Activated T-cell treated with anti-CD3 and anti-CD28 coated beads, Interleukin-2, amount 50 U/mL, for 24 hours (primary cell): ENCODE results near the gene SRI.
A peak's percentile ranks its signal among the peaks of the same experiment; 100 is the strongest.

Source experiments
- DNase-seq: peaks from one replicate; pipeline ENCODE4 v3.0.0-alpha.2; 2020
- H3K27ac Mint-ChIP-seq: 2 replicates; pipeline ENCODE4 v1.8.0; 2020; ENCODE audit warnings: mild to moderate bottlenecking, mixed read lengths
- H3K27me3 Mint-ChIP-seq: 2 replicates; pipeline ENCODE4 v1.8.0; 2020; ENCODE audit warnings: mixed read lengths
- H3K36me3 Mint-ChIP-seq: 2 replicates; pipeline ENCODE4 v1.8.0; 2020; ENCODE audit warnings: low read depth, mixed read lengths
- H3K4me1 Mint-ChIP-seq: 2 replicates; pipeline ENCODE4 v1.8.0; 2020; ENCODE audit warnings: low read depth, mixed read lengths
- H3K4me3 Mint-ChIP-seq: 2 replicates; pipeline ENCODE4 v1.8.0; 2020; ENCODE audit warnings: mild to moderate bottlenecking, moderate library complexity, mixed read lengths
- H3K9me3 Mint-ChIP-seq: 2 replicates; pipeline ENCODE4 v1.8.0; 2020; ENCODE audit warnings: mixed read lengths

The SRI gene

GRCh38 chr7:88243345-88243909, 23.6 kb upstream of the SRI start:
- no peak for DNase-seq
- Mint-ChIP-seq H3K9me3 (no peaks in the 10 kb centered on the region), H3K27me3 (peaks cover 8% of the 10 kb centered on the region), H3K36me3 (no peaks in the 10 kb centered on the region), H3K4me3 (no peak overlapping the region), H3K27ac (no peak overlapping the region), H3K4me1 (no peaks in the 10 kb centered on the region)

DNA sequence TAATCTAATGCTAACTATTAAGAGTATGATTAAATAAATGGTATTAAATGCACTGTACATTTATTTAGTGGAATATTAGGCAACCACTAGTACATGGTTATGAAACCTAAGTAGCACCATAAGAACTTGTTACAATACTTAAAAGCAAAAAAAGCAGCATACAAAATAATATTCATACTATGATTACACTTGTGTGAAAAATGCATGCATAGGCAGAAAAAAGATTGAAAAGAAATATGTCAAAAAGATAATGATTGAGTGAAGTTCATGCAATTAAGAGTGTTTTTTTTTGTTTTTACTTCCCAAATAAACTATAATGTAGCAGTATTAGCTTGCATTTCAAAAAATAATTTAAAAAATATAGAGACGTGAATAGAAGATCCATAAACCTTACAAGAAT, 20.0 kb upstream of the SRI start:
- Mint-ChIP-seq H3K27ac (no peak overlapping the region), H3K4me1 (no peaks in the 10 kb centered on the region), H3K4me3 (no peak overlapping the region), H3K36me3 (no peaks in the 10 kb centered on the region), H3K27me3 (peaks cover 2% of the 10 kb centered on the region), H3K9me3 (no peaks in the 10 kb centered on the region)
- DNase-seq: no peak

GRCh38 chr7:88233828-88234227, 14.0 kb upstream of the SRI start:
- no peak for DNase-seq
- no peaks in the 10 kb centered on the region for H3K4me1 Mint-ChIP-seq

GRCh38 chr7:88230646-88231045, 10.8 kb upstream of the SRI start:
- H3K27me3 Mint-ChIP-seq: peaks cover 30% of the 10 kb centered on the region
- no peak for DNase-seq
- H3K9me3 Mint-ChIP-seq: peaks cover 5% of the 10 kb centered on the region
- no peak overlapping the region for H3K27ac Mint-ChIP-seq
- H3K36me3 Mint-ChIP-seq: peaks cover 1% of the 10 kb centered on the region
- no peak overlapping the region for H3K4me3 Mint-ChIP-seq
- H3K4me1 Mint-ChIP-seq: no peaks in the 10 kb centered on the region

More at GRCh38 chr7:88233828-88234227, 14.0 kb upstream of the SRI start:
- Mint-ChIP-seq H3K27ac (no peak overlapping the region), H3K27me3 (peaks cover 25% of the 10 kb centered on the region), H3K9me3 (peaks cover 3% of the 10 kb centered on the region), H3K36me3 (no peaks in the 10 kb centered on the region), H3K4me3 (no peak overlapping the region)

DNA sequence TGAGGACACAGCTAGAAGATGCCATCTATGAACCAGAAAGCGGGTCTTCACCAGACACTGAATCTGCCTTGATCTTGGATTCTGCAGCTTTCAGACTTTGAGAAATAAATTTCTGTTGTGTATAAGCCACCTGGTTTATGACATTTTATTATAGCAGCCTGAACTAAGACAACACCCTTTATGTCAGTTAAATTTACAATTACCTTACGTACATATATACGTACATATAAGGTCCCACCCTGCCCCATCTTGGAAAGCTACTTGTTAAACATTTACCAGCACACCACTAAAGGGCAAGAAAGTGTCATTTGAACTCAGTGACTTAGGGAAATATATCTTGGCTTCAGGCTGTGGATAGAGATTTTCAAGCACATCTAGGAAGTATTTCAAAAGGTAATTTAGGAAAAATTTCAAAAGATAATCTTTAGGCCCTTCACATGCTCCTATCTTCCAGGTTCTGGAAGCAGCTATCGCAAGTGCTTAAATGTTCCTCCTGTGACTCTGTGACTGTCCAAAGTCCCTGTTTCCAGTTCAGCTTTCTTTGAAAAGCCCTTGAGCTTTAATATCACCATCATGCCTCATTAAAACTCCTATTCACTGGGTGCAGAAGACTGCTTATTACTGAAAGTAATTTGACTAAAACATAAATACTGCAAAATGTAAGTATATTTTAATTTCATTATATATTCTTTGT, 9.6 kb upstream of the SRI start:
- Mint-ChIP-seq H3K4me3 (no peak overlapping the region), H3K27ac (no peak overlapping the region), H3K36me3 (peaks cover 1% of the 10 kb centered on the region), H3K4me1 (no peaks in the 10 kb centered on the region), H3K9me3 (peaks cover 5% of the 10 kb centered on the region), H3K27me3 (peaks cover 30% of the 10 kb centered on the region)
- DNase-seq: no peak

DNA sequence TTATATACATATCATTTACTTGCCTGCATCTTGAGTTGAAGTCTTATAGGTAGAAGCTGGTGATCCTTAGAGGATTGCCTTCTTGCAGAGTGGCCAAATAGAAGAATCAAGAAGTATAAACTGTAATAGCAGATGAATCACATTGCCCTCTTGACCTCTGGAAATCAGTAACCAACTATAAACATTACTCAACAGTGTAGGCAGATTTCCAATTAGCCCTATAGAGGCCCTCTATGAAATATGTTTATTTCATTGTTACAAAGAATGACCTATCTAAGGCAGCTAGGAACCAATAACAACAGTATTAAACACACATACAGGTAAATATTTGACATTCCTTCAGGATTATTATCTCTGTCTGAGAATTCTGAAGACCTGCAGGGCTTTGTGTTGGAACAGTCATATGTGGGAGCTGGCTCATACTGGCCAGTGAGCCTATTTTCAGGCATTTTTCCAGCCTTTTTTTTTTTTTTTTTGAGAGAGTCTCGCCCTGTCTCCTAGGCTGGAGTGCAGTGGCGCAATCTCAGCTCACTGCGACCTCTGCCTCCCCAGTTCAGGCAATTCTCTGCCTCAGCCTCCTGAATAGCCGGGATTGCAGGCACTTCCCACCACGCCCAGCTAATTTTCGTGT, 7.2 kb upstream of the SRI start:
- peaks cover 1% of the 10 kb centered on the region for H3K36me3 Mint-ChIP-seq
- H3K4me3 Mint-ChIP-seq: no peak overlapping the region
- no peak for DNase-seq
- peaks cover 24% of the 10 kb centered on the region for H3K27me3 Mint-ChIP-seq
- peaks cover 5% of the 10 kb centered on the region for H3K9me3 Mint-ChIP-seq
- H3K27ac Mint-ChIP-seq: no peak overlapping the region
- H3K4me1 Mint-ChIP-seq: no peaks in the 10 kb centered on the region

DNA sequence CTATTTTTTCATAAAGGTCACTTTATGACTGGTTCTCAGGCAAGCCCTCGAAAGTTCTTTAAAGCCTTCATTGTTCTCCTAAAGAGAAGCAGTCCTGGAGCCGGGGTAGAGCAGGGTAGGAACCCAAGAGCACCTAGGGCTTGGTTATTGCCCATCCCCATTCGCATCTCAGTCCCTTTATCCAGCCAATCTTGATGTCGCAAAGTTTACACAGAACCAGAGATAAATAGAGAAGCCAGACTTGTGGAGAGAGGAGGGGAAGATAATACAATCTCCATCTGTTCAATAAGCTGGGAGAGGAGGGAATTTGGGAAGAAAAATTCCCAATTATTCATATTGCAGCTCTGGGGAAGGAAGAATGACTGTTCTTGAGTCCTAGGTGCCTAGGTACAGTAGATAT, 6.4 kb upstream of the SRI start:
- Mint-ChIP-seq H3K27me3 (peaks cover 20% of the 10 kb centered on the region), H3K36me3 (peaks cover 1% of the 10 kb centered on the region), H3K4me1 (peaks cover under 1% of the 10 kb centered on the region), H3K4me3 (no peak overlapping the region), H3K27ac (no peak overlapping the region), H3K9me3 (peaks cover 5% of the 10 kb centered on the region)
- no peak for DNase-seq

- Mint-ChIP-seq H3K4me3 (no peak overlapping the region), H3K27me3 (peaks cover 13% of the 10 kb centered on the region), H3K9me3 (peaks cover 5% of the 10 kb centered on the region), H3K4me1 (peaks cover 12% of the 10 kb centered on the region), H3K36me3 (peaks cover 7% of the 10 kb centered on the region), H3K27ac (no peak overlapping the region)
- no peak for DNase-seq
Measured at GRCh38 chr7:88224601-88225275, 4.9 kb upstream of the SRI start.

DNA sequence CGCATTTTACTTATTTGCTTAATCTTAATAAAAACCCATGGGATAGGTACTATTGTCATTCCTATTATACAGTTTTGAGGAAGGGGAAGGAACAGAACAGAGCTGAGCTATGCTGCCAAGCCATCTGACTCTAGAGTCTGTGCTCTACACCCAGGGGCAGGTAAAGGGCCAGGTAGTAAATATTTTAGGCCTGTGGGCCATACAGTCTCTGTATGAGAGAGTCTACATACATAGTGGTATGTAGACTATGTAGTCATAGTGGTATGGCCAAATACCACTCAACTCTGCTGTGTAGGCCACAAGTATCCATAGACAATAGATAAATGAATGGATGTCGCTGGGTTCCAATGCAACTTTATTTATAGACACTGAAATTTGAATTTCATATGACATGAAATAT, 3.4 kb upstream of the SRI start:
- H3K4me1 Mint-ChIP-seq: peaks cover 15% of the 10 kb centered on the region
- peaks cover 5% of the 10 kb centered on the region for H3K27me3 Mint-ChIP-seq
- no peak for DNase-seq
- H3K36me3 Mint-ChIP-seq: peaks cover 17% of the 10 kb centered on the region
- no peak overlapping the region for H3K27ac Mint-ChIP-seq
- H3K4me3 Mint-ChIP-seq: no peak overlapping the region
- no peaks in the 10 kb centered on the region for H3K9me3 Mint-ChIP-seq

- H3K36me3 Mint-ChIP-seq: peaks cover 57% of the 10 kb centered on the region
- H3K27me3 Mint-ChIP-seq: no peaks in the 10 kb centered on the region
- no peaks in the 10 kb centered on the region for H3K9me3 Mint-ChIP-seq
- peaks cover 45% of the 10 kb centered on the region for H3K4me1 Mint-ChIP-seq
- DNase-seq: peak; percentile 48
- peak overlapping the region; percentile 91 for H3K27ac Mint-ChIP-seq
- peak overlapping the region; percentile 90 for H3K4me3 Mint-ChIP-seq
Measured at GRCh38 chr7:88218836-88219605, 817 bp downstream of the SRI start.

DNA sequence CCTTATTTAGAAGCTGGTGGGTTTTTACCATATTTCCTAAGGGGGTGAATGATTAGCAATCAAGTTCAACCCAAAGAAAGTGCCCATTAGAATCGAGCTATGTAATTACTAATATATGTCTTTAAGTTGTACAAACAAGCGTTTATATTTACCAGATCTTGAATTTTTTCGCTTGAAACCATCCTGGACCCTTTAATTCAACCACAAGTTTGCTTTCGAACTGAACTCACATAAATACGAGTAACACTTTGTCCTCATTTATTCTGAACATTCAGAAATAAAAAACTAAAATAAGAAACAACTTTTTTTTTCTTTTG, 1.5 kb downstream of the SRI start:
- peak overlapping the region; percentile 90 for H3K4me3 Mint-ChIP-seq
- peaks cover 49% of the 10 kb centered on the region for H3K4me1 Mint-ChIP-seq
- H3K27me3 Mint-ChIP-seq: no peaks in the 10 kb centered on the region
- peaks cover 63% of the 10 kb centered on the region for H3K36me3 Mint-ChIP-seq
- peak overlapping the region; percentile 91 for H3K27ac Mint-ChIP-seq
- H3K9me3 Mint-ChIP-seq: no peaks in the 10 kb centered on the region
- DNase-seq: no peak

DNA sequence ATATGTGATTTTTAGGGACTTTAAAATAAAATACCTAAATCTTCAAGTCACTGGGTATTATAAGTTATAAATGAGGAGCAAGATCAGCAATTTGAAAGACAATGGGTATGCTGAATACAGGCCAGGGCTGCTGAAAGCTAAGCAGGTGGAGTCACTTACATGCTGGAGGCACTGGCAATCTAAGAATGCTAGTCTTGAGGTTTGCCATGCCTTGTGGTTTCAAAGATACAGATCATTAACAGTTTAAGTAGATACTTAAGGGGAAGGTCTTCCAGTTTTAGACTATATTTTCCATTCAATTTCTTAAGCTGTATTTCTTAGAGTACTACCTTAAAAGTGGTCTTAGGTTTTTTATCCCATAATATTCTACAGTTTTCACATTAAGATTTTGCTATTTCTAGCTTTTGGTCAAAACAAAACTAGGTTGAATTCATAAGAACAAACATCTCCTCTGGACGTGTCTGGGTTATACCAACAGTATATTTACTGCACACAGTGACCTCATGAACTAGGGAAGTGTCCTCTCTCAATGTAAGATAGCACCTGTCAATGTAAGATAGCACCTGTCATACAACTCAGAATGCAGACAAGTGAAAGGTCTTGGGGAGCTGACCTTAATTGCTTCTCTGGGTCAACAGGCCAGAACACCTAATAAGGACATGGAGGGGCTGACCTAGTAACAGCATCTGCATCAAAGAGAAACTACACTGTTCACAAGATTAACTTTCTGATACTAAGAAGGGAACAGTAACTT, 2.0 kb downstream of the SRI start:
- Mint-ChIP-seq H3K36me3 (peaks cover 68% of the 10 kb centered on the region), H3K4me1 (peaks cover 53% of the 10 kb centered on the region), H3K4me3 (peak overlapping the region; percentile 90), H3K9me3 (no peaks in the 10 kb centered on the region), H3K27ac (peak overlapping the region; percentile 91), H3K27me3 (no peaks in the 10 kb centered on the region)
- no peak for DNase-seq

GRCh38 chr7:88216276-88216675, 3.6 kb downstream of the SRI start:
- H3K4me3 Mint-ChIP-seq: no peak overlapping the region
- H3K27me3 Mint-ChIP-seq: no peaks in the 10 kb centered on the region
- H3K36me3 Mint-ChIP-seq: peaks cover 83% of the 10 kb centered on the region
- no peak for DNase-seq
- no peaks in the 10 kb centered on the region for H3K9me3 Mint-ChIP-seq
- H3K4me1 Mint-ChIP-seq: peaks cover 53% of the 10 kb centered on the region
- H3K27ac Mint-ChIP-seq: no peak overlapping the region

DNA sequence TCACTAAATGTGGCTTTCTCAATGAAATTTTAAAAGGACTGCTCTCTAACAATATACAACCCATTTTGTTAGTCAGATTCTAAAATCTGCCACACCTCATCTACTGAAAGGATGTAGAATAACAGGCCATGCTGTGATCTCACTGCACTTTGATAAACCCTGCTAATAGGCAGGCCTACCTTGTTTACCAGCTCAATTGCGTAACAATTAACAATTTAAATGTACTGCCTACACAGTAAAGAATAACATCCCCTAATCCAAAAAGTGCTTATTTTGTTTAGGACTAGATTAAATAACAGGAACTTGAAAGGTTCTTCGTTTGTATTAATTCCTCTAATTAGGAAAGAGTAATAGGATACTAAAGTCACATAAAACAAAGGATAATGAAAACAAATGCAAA, 4.5 kb downstream of the SRI start:
- Mint-ChIP-seq H3K9me3 (no peaks in the 10 kb centered on the region), H3K4me3 (no peak overlapping the region), H3K27ac (no peak overlapping the region), H3K4me1 (peaks cover 44% of the 10 kb centered on the region), H3K27me3 (no peaks in the 10 kb centered on the region), H3K36me3 (peaks cover 88% of the 10 kb centered on the region)
- no peak for DNase-seq
